Sciatic nerve (tissue), 2 donors: ENCODE measurements around the gene TAF1. TPM values are rescaled to one million over a fixed set of nuclear protein-coding genes. Genes with fewer than 3 reads are reported as not detected.
A peak's percentile ranks its signal among the peaks of the same experiment; 100 is the strongest.
"Not testable (repeated sequence)": the region's sequence is repeated elsewhere in the genome, so short reads cannot be mapped to it uniquely, and the experiment has no call there.

Source experiments
- ATAC-seq: fragments of 200-7000 bp; cut with Tn5 transposase; one replicate; pipeline ENCODE4 v1.9.1; 2020; ENCODE audit warnings: mild to moderate bottlenecking, moderate library complexity
- DNase-seq: peaks from one replicate; pipeline ENCODE4 v3.0.0-alpha.2; 2020; ENCODE audit warnings: low spot score
- intact Hi-C: fragments of 100-400 bp; cut with DNase I; formaldehyde crosslinking; loops from one replicate; pipeline ENCODE4 v1.14.2; 2022
- total RNA-seq: library from RNA; stranded (reverse); fragmentation: NEBNext Ultra II Directional; extraction: Animal tissue kit (Norgen Biotek cat#: 25700); gene quantifications from one replicate; pipeline ENCODE4 v1.2.1, GENCODE V29; 2021
- donor health status: DM: no; HTN: no; CAD: no.
- donor health status: DM: no; HTN: no; CAD: no.

The TAF1 gene
- total RNA-seq, 1 donor from 2014 or later: 57.4 TPM

DNA sequence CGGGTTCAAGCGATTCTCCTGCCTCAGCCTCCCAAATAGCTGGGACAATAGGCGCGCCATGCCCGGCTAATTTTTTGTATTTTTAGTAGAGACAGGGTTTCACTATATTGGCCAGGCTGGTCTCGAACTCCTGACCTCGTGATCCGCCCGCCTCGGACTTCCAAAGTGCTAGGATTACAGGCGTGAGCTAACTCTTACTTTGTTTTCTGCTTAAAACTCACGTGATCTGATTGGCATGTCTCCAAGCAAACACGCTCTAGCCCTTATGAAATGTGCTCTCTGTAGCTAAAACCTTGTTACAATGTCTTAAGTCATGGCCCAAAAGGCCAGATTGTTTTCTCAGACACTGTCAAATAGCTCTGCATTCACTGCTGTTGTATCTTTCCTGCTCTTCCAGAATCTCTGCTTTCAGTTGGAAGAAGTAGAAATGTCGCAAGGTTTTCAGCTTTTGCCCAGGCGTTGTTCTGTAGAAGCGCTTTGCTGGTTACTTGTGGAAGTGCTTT, 127.0 kb downstream of the TAF1 start:
- DNase-seq (peak; percentile 61), ATAC-seq (peak; percentile 76)
- intact Hi-C loops: no loop called here

GRCh38 chrX:71495979-71496378, 129.8 kb downstream of the TAF1 start:
- intact Hi-C loops, ATAC-seq, DNase-seq: not testable (repeated sequence)

DNA sequence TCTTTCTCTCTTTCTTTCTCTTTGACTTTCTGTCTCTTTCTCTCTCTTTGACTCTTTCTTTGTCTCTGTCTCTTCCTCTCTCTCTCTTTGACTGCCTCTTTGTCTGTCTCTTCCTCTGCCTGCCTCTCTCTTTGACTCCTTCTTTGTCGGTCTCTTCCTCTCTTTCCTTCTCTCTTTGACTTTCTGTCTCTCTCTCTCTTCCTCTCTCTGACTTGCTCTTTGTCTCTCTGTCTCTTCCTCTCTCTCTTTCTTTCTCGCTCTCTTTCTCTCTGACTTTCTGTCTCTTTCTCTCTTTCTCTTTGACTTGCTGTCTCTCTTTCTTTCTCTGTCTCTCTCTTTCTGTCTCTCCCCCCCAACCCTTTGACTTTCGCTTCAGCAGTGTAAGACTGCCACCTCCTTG, 130.3 kb downstream of the TAF1 start:
- no peak for DNase-seq
- intact Hi-C loops: no loop called here
- no peak for ATAC-seq

DNA sequence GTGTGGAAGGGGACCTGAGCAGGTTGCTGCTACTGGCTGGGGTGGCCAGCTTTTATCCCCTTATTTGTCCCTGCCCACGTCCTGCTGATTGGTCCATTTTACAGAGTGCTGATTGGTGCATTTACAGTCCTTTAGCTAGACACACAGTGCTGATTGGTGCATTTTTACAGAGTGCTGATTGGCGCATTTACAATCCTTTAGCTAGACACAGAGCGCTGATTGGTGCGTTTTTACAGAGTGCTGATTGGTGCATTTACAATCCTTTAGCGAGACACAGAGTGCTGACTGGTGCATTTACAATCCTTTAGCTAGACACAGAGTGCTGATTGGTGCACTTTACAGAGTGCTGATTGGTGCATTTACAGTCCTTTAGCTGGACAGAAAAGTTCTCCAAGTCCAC, 135.9 kb downstream of the TAF1 start:
- DNase-seq, ATAC-seq, intact Hi-C loops: not testable (repeated sequence)

DNA sequence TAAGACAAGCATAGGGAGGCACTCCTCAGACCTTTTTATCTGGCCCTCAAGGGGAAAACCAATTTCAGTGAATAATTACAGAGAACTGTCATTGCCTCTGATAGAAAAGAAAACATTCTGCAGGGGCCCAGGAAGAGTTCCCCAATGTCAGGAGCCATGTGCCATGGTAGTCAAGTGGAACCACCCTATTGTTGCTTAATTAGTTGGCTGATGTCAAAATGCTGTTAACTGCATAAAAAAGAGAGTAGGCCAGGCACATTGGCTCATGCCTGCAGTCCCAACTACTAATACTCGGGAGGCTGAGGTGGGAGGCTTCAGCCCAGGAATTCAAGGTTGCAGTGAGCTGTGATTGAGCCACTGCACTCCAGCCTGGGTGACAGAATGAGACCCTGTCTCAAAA, 138.2 kb downstream of the TAF1 start:
- intact Hi-C loops: no loop called here
- no peak for DNase-seq
- no peak for ATAC-seq

DNA sequence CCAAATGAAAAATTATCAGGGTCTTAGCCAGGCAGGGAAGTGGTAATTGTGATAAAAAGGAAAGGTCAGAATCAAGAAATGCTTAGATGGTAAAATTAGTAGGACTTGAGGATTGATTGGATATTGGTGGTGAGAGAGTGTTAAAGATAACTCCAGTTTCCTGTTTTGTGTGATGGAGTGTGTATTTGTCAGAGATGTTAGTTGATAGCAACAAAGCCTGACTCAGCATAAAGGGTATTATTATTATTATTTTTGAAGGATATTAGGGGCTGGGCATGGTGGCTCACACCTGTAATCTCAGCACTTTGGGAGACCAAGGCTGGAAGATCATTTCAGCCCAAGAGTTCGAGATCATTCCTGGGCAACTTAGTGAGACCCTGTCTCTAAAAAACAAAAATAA, 143.1 kb downstream of the TAF1 start:
- ATAC-seq: no peak
- DNase-seq: no peak
- intact Hi-C loops: no loop called here

GRCh38 chrX:71510161-71510560, 144.0 kb downstream of the TAF1 start:
- DNase-seq (no peak), ATAC-seq (no peak)
- intact Hi-C loops: no loop called here

DNA sequence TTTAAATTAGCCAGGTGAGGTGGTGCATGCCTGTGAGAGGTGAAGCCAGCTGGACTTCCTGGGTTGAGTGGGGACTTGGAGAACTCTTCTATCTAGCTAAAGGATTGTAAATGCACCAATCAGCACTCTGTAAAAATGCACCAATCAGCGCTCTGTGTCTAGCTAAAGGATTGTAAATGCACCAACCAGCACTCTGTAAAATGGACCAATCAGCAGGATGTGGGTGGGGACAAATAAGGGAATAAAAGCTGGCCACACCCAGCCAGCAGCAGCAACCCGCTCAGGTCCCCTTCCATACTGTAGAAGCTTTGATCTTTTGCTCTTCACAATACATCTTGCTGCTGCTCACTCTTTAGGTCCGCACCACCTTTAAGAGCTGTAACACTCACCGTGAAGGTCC, 147.6 kb downstream of the TAF1 start:
- intact Hi-C loops, ATAC-seq, DNase-seq: not testable (repeated sequence)

GRCh38 chrX:71514367-71515037, 148.3 kb downstream of the TAF1 start:
- peak; percentile 50 for ATAC-seq

DNA sequence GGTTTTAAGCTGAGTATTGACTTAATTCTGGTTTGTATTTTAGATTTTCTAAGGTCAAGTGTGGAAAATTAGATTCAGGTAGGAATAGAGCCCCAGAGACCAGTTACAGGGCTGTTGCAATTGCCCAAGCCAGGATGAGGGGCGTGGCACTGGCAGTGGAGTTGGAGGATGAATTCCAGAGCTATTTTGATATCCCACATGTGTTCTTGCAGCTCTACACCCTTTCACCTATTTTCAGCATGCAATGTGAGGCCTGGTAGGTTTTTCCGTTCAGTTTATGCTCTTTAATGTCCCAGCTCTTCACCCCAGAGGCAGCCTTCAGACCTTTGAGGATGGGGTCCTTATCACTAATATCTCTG, 148.9 kb downstream of the TAF1 start:
- no peak for DNase-seq
- intact Hi-C loops: no loop called here
- peak; percentile 72 for ATAC-seq

More at GRCh38 chrX:71514367-71515037, 148.3 kb downstream of the TAF1 start:
- no peak for DNase-seq
- intact Hi-C loops: no loop called here

Other genes with a start within 250 kb of the TAF1 start
- 65.1 TPM for gene MED12, start 247.8 kb upstream of the TAF1 start, total RNA-seq
- 20.6 TPM for gene NLGN3, start 221.5 kb upstream of the TAF1 start, total RNA-seq
- 17.5 TPM for gene GJB1, start 143.1 kb upstream of the TAF1 start, total RNA-seq
- 28.8 TPM for gene ZMYM3, start 112.2 kb upstream of the TAF1 start, total RNA-seq
- gene NONO, start 82.7 kb upstream of the TAF1 start, total RNA-seq: 187 TPM
- gene ITGB1BP2, start 64.6 kb upstream of the TAF1 start, total RNA-seq: 1.8 TPM
- gene OGT, start 166.7 kb downstream of the TAF1 start, total RNA-seq: 218 TPM
- 3.6 TPM for gene GCNA, start 212.1 kb downstream of the TAF1 start, total RNA-seq